Stimulated activated CD8-positive, alpha-beta memory T cell treated with anti-CD3 and anti-CD28 coated beads, Interleukin-15, amount 100 ng/mL, for 4 hours (primary cell): ENCODE measurements around the gene CCDC121.

Source experiments
- DNase-seq, 2 donors: peaks; one replicate each; pipeline ENCODE4 v3.0.0-alpha.2; 2020; ENCODE audit warnings: low read depth in 2 of 2

The CCDC121 gene

GRCh38 chr2:27582129-27582694 lies 46.6 kb downstream of the CCDC121 start:
- DNase-seq: no peak

GRCh38 chr2:27581417-27582128 lies 47.2 kb downstream of the CCDC121 start:
- DNase-seq: no peak
